ENCODE measurements around the gene FGD3.
A peak's percentile ranks its signal among the peaks of the same experiment; 100 is the strongest.
"Not testable (repeated sequence)": the region's sequence is repeated elsewhere in the genome, so short reads cannot be mapped to it uniquely, and the experiment has no call there.

Gene FGD3

DNA sequence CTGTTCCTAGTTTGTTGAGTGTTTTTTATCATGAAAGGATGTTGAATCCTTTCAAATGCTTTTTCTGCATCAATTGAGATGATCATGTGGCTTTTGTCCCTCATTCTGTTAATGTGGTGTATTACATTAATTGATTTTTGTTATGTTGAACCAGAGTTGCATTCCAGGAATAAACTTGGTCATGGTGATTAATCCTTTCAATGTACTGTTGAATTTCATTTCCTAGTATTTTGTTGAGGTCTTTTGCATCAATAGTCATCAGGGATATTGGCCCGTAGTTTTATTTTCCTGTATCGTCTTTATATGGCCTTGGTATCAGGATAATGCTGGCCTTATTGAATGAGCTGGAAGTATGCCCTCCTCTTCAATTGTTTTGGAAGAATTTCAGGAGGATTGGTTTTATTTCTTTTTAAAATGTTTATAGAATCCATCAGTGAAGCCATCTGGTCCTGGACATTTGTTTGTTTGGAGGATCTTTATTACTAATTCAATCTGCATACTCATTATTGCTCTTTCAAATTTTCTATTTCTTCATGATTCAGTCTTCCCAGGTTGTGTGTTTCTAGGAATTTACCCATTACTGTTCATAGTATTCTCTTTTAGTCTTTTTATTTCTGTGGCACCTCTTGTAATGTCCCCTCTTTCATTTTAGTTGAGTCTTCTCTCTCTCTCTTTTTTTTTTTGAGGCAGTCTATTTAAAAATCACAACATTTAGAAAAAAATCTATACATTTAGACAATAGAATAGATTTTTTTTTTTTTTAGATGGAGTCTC, 32.1 kb downstream of the FGD3 start:
- DNase-seq = no peak

DNA sequence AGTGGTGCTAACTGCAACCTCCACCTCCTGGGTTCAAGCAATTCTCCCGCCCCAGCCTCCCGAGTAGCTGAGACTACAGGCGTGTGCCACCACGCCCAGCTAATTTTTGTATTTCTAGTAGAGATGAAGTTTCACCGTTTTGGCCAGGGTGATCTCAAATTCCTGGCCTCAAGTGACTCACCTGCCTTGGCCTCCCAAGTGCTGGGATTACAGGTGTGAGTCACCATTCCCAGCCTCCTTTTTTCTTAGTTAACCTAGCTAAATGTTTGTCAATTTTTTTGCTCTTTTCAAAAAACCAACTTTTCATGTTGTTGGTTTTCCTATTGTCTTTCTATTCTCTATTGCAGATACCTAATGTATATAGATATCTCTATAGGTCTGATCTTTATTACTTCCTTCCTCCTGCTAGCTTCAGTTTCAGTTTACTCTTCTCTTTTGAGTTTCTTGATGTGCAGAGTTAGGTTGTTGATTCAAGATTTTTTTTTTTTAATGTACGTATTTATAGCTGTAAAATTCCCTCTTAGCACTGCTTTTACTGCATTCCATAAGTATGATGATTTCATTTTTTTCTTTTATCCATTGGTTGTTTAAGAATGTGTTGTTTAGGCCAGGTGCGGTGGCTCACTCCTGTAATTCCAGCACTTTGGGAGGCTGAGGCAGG, 32.9 kb downstream of the FGD3 start:
- DNase-seq = no peak

DNA sequence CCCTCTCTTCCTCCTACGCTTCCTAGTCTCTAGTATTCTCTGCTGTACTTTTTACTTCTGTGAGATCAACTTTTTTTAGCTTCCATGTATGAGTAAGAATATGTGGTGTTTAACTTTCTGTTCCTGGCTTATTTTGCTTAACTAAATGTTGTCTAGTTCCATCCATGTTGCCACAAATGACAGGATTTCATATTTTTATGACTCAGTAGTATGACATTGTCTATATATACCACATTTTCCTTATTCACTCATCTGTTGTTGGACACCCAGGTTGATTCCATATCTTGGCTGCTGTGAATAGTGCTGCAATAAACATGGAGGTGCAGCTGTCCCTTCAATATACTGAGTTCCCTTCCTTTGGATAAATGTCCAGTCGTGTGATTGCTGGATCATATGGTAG, 34.8 kb downstream of the FGD3 start:
- DNase-seq = no peak

DNA sequence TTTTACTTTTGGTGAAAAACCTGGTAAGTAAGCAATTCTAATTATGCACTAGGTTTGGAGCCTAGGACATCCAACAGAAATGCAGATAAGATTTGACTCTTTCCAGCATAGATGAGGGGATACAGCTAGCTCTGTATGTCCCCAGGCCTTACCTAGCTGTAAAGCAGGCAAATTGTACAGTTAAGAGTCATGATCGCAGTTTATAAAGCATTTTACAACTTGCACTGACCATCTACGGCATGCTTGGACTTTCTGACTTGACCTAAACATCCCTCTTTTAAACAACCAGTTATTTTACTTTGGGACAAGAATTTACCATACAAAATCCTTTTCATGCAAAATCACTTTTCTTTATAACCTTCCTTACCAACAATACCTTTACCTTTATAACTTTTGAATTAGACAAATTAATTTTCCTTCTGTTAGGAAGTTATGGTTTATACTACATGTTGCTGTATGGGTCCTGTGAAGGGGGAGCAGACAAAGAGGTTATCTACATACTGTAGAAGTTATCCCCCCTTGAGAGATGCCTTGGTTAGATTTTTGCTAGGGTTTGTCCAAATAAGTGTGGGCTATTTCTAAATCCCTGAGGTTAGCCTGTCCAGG, 36.8 kb downstream of the FGD3 start:
- peak; percentile 30 for DNase-seq

DNA sequence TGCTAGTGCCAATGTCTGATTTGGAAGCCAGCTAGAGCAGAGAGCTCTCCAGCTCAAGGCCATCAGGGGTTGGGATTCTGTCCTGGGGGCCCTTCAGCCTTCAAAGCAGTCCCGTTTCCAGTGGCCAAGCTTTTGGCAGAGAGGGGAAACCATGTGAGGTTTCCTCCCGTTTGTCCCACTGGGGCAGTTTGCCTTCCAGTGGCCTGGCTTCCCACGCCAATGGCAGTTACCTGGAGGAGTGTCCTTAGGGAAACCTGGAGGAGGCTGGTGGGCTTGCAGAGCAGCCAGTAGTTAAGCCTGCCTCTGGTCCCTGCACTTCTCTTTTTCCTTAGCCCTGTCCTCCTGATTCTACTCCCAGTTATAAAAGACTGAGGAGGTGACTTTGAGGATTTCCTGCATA, 37.7 kb downstream of the FGD3 start:
- no peak for DNase-seq

DNA sequence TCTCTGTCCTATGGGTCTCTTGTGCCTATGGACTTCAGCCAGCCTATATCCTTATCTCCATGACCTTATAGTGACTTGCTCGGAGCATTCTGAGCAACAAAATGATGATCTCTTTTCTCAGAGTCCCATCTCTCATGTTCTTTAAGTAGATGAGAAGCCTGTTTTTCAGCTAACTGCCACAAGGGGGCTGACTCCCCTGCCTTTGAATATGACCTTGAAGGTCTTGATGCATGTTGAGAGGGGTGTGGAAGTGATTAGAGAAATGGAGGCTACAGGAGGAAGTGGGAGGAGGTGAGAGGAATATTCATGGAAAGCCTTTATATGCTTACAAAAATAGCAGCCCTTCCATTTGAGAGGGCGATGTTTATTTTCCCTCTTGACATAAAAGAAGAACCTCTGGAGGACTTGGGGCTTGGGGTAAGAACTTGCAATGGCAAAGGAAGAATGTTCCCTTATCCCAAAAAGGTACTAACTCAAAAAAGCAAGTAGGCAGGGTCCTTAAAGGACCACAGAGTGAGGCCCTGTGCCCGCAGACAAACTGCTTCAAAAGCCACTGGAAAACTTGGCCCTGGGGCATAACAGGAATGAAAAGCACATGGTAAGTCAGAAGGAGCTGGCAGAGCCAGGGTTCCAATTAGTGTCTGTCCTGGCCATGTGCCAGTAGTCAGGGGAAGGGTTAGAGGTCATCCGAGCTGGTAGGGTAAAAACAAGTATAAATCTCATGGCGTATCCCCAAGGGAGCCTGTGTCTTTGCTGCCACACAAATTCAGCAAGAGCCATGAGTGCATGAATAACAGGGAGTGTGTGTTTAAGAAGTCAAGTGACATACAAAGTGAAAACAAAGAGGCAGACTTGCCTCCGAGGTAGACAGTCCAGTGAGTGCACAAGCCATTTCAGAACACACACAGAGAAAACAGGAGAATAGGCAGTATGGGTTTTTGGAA, 39.1 kb downstream of the FGD3 start:
- DNase-seq = peak; percentile 71

DNA sequence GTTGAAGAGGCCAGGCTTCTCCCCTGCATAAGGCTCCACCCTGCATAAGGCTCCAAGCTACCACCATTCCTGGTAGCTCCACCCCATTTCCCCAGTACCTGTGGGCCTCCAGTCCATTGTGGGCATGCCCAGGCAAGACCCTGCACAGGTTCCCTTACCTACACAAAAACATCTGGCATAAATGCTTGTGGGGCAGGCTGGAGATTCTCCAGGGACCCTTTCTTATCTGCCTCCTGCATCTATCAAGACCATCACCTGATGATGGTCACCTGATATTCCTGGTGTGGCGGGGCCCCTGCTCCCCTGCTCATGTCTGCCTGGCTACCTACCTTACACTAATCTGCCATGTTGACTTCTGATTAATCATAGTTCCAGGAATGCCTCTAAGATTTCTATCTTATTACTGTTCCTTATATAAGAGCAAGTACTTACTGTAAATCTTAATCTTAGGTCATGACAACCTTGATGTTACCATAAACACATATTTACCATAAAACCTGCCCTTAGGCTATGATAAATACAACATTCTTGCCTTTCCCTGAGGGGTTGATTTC, 41.0 kb downstream of the FGD3 start:
- DNase-seq = no peak

DNA sequence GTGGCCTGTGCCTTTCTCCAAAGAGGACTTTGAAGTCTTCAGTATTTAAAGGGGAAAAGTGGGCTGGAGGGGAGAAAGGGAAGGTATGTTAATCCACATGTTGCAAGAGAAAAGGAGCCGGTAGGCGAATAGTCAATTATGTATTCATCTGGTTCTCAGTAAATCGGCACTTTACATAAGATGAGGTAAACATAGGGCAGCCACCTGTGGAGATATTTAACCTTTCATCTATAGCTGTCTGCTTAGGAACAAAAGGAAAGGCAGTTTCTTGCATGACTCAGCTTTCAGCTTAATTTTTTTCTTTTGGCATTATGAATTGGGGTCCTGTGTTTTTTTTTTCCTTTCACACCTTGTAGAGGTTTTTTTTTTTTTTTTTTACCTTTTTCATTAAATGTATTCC, 42.2 kb downstream of the FGD3 start:
- DNase-seq = no peak

DNA sequence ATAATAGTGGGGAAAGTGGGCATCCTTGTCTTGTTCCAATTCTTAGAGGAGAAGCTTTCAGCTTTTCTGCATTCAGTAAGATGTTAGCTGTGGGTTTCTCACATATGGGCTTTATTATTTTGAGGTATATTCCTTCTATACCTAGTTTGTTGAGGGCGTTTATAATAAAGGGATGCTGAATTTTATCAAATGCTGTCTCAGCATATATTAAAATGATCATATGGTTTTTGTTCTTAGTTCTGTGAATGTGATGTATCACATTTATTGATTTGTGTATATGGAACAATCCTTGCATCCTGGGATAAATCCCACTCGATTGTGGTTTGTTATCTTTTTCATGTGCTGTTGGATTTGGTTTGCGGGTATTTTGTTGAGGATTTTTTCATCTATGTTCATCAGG, 43.1 kb downstream of the FGD3 start:
- DNase-seq = no peak

DNA sequence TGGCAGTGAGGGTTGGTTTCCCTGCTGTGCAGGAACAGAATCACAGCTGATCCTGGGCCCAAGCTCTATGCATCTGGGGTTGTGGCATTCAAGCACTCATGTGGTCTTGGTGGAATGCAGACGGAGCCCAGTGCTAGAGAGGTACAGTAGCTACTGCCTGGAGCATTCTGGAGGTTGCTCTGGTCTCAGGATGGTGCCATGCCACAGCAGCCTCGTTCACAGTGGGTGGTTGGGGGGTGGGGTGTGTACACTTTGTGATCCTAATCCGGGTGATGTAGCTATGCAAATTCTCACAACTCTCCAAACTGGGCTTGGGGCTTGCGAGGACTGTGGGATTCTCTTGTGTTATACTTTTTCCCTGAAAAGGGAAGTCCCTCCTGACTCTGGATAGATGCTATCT, 45.2 kb downstream of the FGD3 start:
- no peak for DNase-seq

DNA sequence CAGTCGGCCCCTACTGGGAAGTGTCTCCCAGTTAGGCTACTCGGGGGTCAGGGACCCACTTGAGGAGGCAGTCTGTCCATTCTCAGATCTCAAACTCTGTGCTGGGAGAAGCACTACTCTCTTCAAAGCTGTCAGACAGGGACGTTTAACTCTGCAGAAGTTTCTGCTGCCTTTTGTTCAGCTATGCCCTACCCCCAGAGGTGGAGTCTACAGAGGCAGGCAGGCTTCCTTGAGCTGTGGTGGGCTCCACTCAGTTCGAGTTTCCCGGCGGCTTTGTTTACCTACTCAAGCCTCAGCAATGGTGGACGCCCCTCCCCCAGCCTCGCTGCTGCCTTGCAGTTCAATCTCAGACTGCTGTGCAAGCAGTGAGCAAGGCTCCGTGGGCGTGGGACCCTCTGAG, 51.5 kb downstream of the FGD3 start:
- not testable (repeated sequence) for DNase-seq

DNA sequence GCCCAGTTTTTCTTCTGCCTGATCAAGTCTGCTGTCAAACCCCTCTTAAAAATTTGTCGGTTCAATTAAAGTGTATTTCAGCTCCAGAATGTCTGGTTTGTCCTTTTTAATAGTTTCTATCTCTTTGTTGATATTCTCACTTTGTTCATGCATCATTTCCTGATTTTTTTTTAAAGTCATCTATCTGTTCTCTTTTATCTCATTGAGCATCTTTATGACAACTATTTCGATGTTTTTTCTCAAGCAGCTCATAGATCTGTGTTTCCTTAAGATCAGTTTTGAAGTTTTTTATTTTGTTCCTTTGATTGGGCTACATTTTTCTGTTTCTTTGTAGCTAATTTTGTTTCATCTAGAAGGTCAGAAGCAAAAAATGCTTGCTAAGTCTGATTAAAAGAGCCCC, 53.7 kb downstream of the FGD3 start:
- no peak for DNase-seq

DNA sequence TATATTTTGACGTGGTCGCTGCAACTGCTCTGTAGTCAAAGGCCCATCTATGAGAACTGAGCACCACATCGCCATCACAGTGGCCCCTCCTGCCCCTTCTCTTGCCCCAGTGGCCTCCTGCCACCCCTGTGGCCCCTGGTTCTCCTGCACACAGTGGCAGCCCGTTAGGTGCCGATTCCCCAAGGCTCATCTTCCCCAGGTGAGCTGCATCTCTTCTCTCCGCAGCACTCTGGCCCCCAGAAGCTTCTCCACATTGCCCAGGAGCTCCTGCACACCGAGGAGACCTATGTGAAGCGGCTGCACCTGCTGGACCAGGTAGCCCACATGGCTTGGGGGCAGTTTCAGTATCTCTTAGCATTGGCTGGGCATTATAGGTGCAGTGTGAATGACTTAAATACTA, 55.4 kb downstream of the FGD3 start:
- DNase-seq = no peak

DNA sequence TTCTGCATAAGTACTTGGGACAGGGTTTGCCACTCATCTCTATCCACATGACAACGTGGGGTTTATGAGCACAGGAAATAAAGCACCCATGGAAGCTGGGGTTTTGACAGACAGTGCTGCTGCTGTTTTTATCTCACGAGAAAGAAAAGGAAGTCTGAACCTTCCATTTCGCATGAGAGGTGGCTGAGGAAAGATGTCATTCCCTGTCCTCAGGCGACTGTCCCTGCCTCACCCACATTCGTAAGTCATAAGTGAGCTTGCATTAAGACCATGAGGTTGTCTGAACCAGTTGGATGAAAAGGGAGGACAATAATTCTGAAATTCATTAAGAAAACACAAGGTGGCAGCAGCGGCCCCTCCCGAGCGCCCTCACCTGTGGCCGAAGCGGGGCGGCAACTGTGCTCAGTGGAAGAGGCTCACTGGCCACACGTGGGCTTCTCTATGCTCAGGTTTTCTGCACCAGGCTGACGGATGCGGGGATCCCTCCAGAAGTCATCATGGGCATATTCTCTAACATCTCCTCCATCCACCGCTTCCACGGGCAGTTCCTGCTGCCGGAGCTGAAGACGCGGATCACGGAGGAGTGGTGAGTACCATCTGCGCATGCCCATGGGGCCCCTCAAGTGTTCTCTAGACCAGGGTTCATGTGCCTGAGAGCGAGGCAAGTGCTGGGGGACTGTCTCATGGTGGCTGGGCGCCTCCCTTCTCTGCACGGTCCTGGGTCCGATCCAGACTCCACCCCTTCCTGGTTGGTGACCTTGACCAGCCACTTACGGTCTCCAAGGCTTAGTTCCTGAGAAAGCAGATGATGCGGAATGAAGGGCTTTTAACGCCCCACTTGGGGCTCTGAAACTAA, 56.5 kb downstream of the FGD3 start:
- peak; percentile 38 for DNase-seq

DNA sequence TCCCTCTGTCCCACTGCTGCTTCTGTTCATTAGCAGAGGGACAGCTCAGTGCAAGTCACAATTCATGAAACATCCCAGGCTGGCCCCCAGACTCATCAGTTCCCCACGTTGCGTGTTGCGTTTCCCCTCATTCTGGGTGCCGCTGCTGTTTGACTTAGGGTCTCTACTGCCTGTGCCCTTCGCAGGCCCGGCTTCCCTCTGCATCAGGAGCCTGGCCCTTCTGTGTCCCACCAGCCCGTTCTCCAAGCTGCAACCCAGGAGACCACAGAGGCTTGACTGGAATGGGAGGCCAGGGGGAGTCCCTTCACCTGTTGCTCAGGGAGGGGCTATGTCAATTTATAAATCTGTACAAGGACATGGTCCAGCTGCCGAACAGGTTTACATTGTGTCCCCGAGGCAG, 57.2 kb downstream of the FGD3 start:
- no peak for DNase-seq

DNA sequence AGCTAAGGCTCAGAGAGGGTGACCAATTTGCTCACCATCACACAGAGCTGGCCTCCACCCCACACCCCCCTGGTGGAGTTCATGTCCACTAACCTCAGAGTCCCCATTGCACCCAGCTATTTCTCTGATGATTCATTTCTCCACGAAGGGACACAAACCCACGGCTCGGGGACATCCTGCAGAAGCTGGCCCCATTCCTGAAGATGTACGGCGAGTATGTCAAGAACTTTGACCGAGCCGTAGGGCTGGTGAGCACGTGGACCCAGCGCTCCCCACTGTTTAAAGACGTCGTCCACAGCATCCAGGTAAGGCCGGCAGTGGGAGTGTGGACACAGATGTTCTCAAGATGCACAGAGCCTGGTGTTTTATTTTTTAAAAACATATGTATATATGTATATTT, 58.6 kb downstream of the FGD3 start:
- DNase-seq = no peak

DNA sequence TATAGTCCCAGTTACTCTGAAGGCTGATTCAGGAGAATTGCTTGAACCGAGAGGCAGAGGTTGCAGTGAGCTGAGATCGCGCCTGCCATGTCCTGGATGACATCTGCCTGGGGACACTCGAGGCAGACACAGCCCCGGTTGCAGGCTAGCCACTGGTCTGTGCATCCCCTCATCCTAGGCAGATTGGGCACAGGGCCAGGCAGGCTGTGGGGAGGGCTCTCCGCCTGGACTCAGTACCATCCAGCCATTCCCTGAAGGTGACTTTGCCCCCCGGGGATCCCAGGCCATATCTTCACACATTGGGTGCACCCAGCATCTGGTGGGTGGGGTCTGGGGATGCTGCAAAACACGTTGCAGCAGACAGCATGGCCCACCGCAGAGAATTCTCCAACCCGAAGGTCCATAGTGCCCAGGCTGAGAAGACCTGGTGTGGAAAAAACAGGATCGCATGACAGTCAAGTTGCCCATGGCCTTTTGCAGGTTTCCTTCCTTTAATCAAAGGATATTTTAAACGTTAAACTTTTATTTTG, 60.3 kb downstream of the FGD3 start:
- no peak for DNase-seq

DNA sequence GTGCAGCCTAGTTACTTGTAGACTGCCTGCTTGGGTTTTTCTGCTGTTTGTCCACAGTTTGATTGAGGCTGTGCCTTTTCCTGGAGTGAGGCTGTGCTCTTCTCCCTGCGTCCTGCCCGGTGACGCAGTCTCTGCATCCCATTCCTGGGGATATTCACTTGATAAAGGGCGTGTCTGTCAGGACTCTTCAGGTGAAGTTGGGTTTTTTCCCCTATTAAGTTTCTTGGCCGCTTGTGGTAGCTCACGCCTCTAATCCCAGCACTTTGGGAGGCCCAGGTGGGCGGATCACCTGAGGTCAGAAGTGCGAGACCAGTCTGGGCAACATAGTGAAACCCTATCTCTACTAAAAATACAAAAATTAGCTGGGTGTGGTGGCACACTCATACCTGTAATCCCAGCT, 61.1 kb downstream of the FGD3 start:
- no peak for DNase-seq

DNA sequence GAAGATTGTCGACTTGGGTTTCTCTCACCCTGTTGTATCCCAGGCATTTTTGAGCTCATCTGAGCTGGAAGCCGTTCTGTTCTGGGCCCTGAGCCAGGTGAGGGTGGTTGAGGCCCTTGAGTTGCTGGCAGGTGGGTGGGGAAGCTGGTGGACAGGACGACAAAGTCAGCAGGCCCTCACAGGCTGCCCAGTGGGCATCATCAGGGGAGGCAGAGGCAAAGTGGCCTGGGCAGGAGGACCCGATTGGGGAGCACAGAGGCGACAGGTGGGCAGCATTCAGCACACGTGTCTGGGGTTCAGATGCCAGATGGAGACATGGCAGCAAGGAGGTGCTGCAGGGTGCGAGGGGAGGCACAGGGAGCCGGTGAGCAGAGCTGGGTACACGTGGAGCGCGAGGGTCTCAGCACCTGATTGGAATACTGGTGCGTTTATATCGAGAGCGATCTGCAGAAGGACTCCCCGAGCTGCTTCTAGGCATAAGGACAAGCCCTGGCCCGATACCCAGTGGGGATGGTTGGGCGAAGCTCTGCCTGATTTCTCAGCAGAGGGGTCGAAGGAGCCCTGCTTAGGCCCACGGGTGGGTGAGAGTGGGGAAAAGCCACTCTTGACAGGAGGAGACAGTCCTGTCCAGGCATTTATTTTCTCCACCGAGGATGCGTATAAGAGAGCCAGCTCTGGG, 62.2 kb downstream of the FGD3 start:
- no peak for DNase-seq

DNA sequence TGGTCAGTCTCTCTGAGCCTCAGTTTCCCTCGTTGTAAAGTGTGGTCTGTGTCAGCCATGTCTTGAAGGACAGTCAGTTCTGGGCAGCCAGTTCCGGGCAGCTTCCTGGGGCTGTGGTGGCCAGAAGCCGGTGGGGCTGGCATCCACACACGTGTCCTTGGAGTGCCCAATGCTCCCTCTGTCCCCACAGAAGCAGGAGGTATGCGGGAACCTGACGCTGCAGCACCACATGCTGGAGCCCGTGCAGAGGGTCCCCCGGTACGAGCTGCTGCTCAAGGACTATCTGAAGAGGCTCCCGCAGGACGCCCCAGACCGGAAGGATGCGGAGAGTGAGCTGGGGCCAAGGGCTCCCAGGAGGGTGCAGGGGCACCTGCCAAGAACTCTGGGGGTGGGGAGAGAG, 62.7 kb downstream of the FGD3 start:
- DNase-seq = no peak

DNA sequence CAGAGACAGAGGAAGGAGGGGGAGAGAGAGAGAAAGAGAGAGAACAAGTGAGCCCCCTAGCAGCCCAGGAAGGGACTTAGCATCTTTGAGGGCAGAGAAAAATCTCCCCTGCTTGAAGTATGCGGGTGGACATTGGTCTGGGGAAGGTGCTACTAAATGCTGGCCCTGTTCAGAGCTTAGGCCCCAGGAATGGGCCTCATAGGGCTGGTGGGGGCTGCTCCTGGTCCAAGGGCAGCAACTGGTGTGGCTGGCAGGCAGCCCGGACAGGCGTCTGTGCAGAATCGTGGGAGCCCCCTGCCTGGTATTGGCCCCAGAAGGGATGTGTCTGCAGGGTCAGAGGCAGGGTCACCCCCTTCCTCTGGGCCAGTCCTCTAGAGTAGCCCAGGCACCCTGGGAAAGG, 63.4 kb downstream of the FGD3 start:
- no peak for DNase-seq

All from hematopoietic multipotent progenitor cell treated with erythropoietin and hydrocortisone succinate and interleukin-3 and kit ligand, for 8 days (in vitro differentiated cells).